ENCODE data around the gene CPAMD8. TPM values are rescaled to one million over a fixed set of nuclear protein-coding genes. Genes with fewer than 3 reads are reported as not detected.

Gene CPAMD8
- total RNA-seq, 1 donor, result 0.36 TPM

GRCh38 chr19:16915734-16916133 lies 110.9 kb downstream of the CPAMD8 start:
- Histone ChIP-seq H3K27ac (ENCODE audit: low read depth, low read length) (no peak overlapping the region), H3K36me3 (ENCODE audit: insufficient read depth, low read length) (no peaks in the 10 kb centered on the region), H3K4me2 (ENCODE audit: insufficient read depth, low read length) (no peak overlapping the region), H3K4me1 (ENCODE audit: insufficient read depth, low read length) (no peaks in the 10 kb centered on the region), H3K9me3 (ENCODE audit: low read depth, low read length) (peaks cover 11% of the 10 kb centered on the region), H3K79me2 (ENCODE audit: insufficient read depth, low read length) (no peaks in the 10 kb centered on the region), H4K20me1 (ENCODE audit: insufficient read depth, low read length) (no peaks in the 10 kb centered on the region), H3K4me3 (ENCODE audit: insufficient read depth, low read length) (no peak overlapping the region), H2AFZ (ENCODE audit: low read length) (no peak overlapping the region), H3K27me3 (ENCODE audit: insufficient read depth, low read length) (peaks cover 3% of the 10 kb centered on the region)
- no peak for TF ChIP-seq CTCF (IDR thresholded peaks at IDR 0.05; ENCODE audit: extremely low read depth, low read depth, low read length)
- DNase-seq (ENCODE audit: insufficient read length, low spot score, missing footprints), result no peak

GRCh38 chr19:16915135-16915534 lies 111.5 kb downstream of the CPAMD8 start:
- H3K79me2 ChIP-seq (ENCODE audit: insufficient read depth, low read length), result no peaks in the 10 kb centered on the region
- H3K4me2 ChIP-seq (ENCODE audit: insufficient read depth, low read length), result no peak overlapping the region
- peaks cover 3% of the 10 kb centered on the region for H3K27me3 ChIP-seq (ENCODE audit: insufficient read depth, low read length)
- peak; percentile 51 for DNase-seq (ENCODE audit: insufficient read length, low spot score, missing footprints)
- H3K4me3 ChIP-seq (ENCODE audit: insufficient read depth, low read length), result no peak overlapping the region
- no peaks in the 10 kb centered on the region for H3K36me3 ChIP-seq (ENCODE audit: insufficient read depth, low read length)
- no peak overlapping the region for H2AFZ ChIP-seq (ENCODE audit: low read length)
- no peak for TF ChIP-seq CTCF (IDR thresholded peaks at IDR 0.05; ENCODE audit: extremely low read depth, low read depth, low read length)
- no peak overlapping the region for H3K27ac ChIP-seq (ENCODE audit: low read depth, low read length)
- no peaks in the 10 kb centered on the region for H4K20me1 ChIP-seq (ENCODE audit: insufficient read depth, low read length)
- H3K9me3 ChIP-seq (ENCODE audit: low read depth, low read length), result peaks cover 11% of the 10 kb centered on the region
- H3K4me1 ChIP-seq (ENCODE audit: insufficient read depth, low read length), result no peaks in the 10 kb centered on the region

GRCh38 chr19:16914421-16914820 lies 112.2 kb downstream of the CPAMD8 start:
- Histone ChIP-seq H3K4me2 (ENCODE audit: insufficient read depth, low read length) (no peak overlapping the region), H3K9me3 (ENCODE audit: low read depth, low read length) (peaks cover 11% of the 10 kb centered on the region)

GRCh38 chr19:16912780-16913179 lies 113.8 kb downstream of the CPAMD8 start:
- Histone ChIP-seq H4K20me1 (ENCODE audit: insufficient read depth, low read length) (no peaks in the 10 kb centered on the region), H3K79me2 (ENCODE audit: insufficient read depth, low read length) (no peaks in the 10 kb centered on the region), H3K4me3 (ENCODE audit: insufficient read depth, low read length) (no peak overlapping the region), H3K36me3 (ENCODE audit: insufficient read depth, low read length) (no peaks in the 10 kb centered on the region), H3K27ac (ENCODE audit: low read depth, low read length) (no peak overlapping the region), H2AFZ (ENCODE audit: low read length) (no peak overlapping the region), H3K4me2 (ENCODE audit: insufficient read depth, low read length) (no peak overlapping the region), H3K4me1 (ENCODE audit: insufficient read depth, low read length) (no peaks in the 10 kb centered on the region), H3K27me3 (ENCODE audit: insufficient read depth, low read length) (peaks cover 3% of the 10 kb centered on the region), H3K9me3 (ENCODE audit: low read depth, low read length) (peaks cover 11% of the 10 kb centered on the region)
- no peak for TF ChIP-seq CTCF (IDR thresholded peaks at IDR 0.05; ENCODE audit: extremely low read depth, low read depth, low read length)
- no peak for DNase-seq (ENCODE audit: insufficient read length, low spot score, missing footprints)

More at GRCh38 chr19:16914421-16914820, 112.2 kb downstream of the CPAMD8 start:
- Histone ChIP-seq H2AFZ (ENCODE audit: low read length) (no peak overlapping the region), H3K4me1 (ENCODE audit: insufficient read depth, low read length) (no peaks in the 10 kb centered on the region), H3K27ac (ENCODE audit: low read depth, low read length) (no peak overlapping the region), H3K36me3 (ENCODE audit: insufficient read depth, low read length) (no peaks in the 10 kb centered on the region), H3K27me3 (ENCODE audit: insufficient read depth, low read length) (peaks cover 3% of the 10 kb centered on the region), H4K20me1 (ENCODE audit: insufficient read depth, low read length) (no peaks in the 10 kb centered on the region), H3K4me3 (ENCODE audit: insufficient read depth, low read length) (no peak overlapping the region), H3K79me2 (ENCODE audit: insufficient read depth, low read length) (no peaks in the 10 kb centered on the region)
- TF ChIP-seq CTCF (IDR thresholded peaks at IDR 0.05; ENCODE audit: extremely low read depth, low read depth, low read length), result no peak
- DNase-seq (ENCODE audit: insufficient read length, low spot score, missing footprints), result no peak
